Urothelium cell line (cell line): ENCODE measurements around the gene F5.
A peak's percentile ranks its signal among the peaks of the same experiment; 100 is the strongest.
"Not testable (repeated sequence)": the region's sequence is repeated elsewhere in the genome, so short reads cannot be mapped to it uniquely, and the experiment has no call there.

Source experiments
- DNase-seq: peaks from one replicate; pipeline ENCODE4 v3.0.0; 2011; ENCODE audit warnings: low spot score, mixed read lengths
- FAIRE-seq: peaks from 2 replicates; lab custom pipeline; 2011; peaks lifted over from hg19 to GRCh38; lab: Jason Lieb, UNC

The F5 gene

GRCh38 chr1:169546087-169546995, 39.9 kb downstream of the F5 start:
- peak; percentile 17 for FAIRE-seq
- DNase-seq = peak; percentile 32

GRCh38 chr1:169545472-169545871, 40.8 kb downstream of the F5 start:
- DNase-seq = no peak

GRCh38 chr1:169538998-169539871, 47.0 kb downstream of the F5 start:
- no peak for FAIRE-seq
- peak; percentile 70 for DNase-seq

More at GRCh38 chr1:169545472-169545871, 40.8 kb downstream of the F5 start:
- no peak for FAIRE-seq

GRCh38 chr1:169534653-169535052, 51.6 kb downstream of the F5 start:
- DNase-seq (no peak), FAIRE-seq (no peak)

- not testable (repeated sequence) for FAIRE-seq, DNase-seq
These were observed 52.6 kb downstream of the F5 start for GRCh38 chr1:169533528-169534190.

GRCh38 chr1:169530448-169530847, 55.8 kb downstream of the F5 start:
- DNase-seq = no peak
- FAIRE-seq = no peak

GRCh38 chr1:169529068-169529642, 57.1 kb downstream of the F5 start:
- FAIRE-seq = no peak
- peak; percentile 57 for DNase-seq

GRCh38 chr1:169528215-169529067, 57.8 kb downstream of the F5 start:
- FAIRE-seq = no peak

GRCh38 chr1:169527451-169528214, 58.6 kb downstream of the F5 start:
- FAIRE-seq = no peak
- no peak for DNase-seq

More at GRCh38 chr1:169528215-169529067, 57.8 kb downstream of the F5 start:
- no peak for DNase-seq

GRCh38 chr1:169527001-169527400, 59.3 kb downstream of the F5 start:
- FAIRE-seq = no peak

GRCh38 chr1:169526120-169526832, 60.0 kb downstream of the F5 start:
- FAIRE-seq (no peak), DNase-seq (no peak)

More at GRCh38 chr1:169527001-169527400, 59.3 kb downstream of the F5 start:
- no peak for DNase-seq

GRCh38 chr1:169525391-169525790, 60.9 kb downstream of the F5 start:
- FAIRE-seq (no peak), DNase-seq (no peak)

GRCh38 chr1:169523904-169524303, 62.4 kb downstream of the F5 start:
- FAIRE-seq (no peak), DNase-seq (no peak)

GRCh38 chr1:169521226-169521625, 65.1 kb downstream of the F5 start:
- FAIRE-seq = no peak
- DNase-seq = no peak

GRCh38 chr1:169517558-169518186, 68.6 kb downstream of the F5 start:
- no peak for DNase-seq
- no peak for FAIRE-seq

GRCh38 chr1:169515641-169516040, 70.6 kb downstream of the F5 start:
- no peak for FAIRE-seq
- DNase-seq = no peak

GRCh38 chr1:169514566-169515270, 71.6 kb downstream of the F5 start:
- DNase-seq (no peak), FAIRE-seq (no peak)
